Neural cell (in vitro differentiated cells): Measurements from ENCODE around the gene DUSP28.

Experiments used
- EZH2 ChIP-seq: fragments of 200-600, 300-800 bp; shearing (Covaris generic), sonication (generic); IDR thresholded peaks from 2 replicates; pipeline ENCODE4 v1.6.1; 2014; ENCODE audit warnings: antibody characterized with exemption, low read length, borderline replicate concordance, mild to moderate bottlenecking; ENCODE audit not compliant: insufficient read depth, poor library complexity, severe bottlenecking
- POLR2AphosphoS5 ChIP-seq: IDR thresholded peaks from 2 replicates; pipeline ENCODE4 v1.6.1; 2012
- RAD21 ChIP-seq: fragments of 450-650 bp; conservative IDR thresholded peaks from 2 replicates; pipeline ENCODE4 v1.6.1; 2014; ENCODE audit warnings: antibody characterized with exemption, mild to moderate bottlenecking, moderate library complexity
- SMC3 ChIP-seq: fragments of 450-650 bp; conservative IDR thresholded peaks from 2 replicates; pipeline ENCODE4 v1.6.1; 2014; ENCODE audit warnings: antibody characterized with exemption, mild to moderate bottlenecking, moderate library complexity; ENCODE audit not compliant: poor library complexity
- TF ChIP-seq, protein P1 (sequence below): fragments of 450-650 bp; IDR thresholded peaks from 2 replicates; pipeline ENCODE4 v1.5.1; 2014; ENCODE audit warnings: antibody characterized with exemption, mild to moderate bottlenecking, moderate library complexity; ENCODE audit not compliant: poor library complexity, severe bottlenecking

DNA sequence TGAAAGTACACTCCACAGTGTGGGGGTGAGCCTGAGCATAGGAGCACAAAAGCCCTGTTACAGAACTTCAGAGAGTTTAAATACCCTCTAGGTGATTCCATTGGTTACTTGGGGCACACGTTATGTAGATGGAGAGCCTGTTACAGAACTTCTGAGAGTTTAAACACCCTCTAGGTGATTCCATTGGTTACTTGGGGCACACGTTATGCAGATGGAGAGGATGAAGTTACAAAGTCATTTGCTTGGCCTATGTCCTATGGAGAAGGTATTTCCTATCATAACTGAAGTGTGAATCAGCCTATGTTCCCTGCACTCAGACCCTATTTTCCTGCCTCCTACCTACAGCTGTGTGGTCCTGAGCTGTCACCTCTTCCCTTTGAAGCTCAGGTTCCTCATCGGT, 22.6 kb downstream of the DUSP28 start:
- TF ChIP-seq, protein P1, sequence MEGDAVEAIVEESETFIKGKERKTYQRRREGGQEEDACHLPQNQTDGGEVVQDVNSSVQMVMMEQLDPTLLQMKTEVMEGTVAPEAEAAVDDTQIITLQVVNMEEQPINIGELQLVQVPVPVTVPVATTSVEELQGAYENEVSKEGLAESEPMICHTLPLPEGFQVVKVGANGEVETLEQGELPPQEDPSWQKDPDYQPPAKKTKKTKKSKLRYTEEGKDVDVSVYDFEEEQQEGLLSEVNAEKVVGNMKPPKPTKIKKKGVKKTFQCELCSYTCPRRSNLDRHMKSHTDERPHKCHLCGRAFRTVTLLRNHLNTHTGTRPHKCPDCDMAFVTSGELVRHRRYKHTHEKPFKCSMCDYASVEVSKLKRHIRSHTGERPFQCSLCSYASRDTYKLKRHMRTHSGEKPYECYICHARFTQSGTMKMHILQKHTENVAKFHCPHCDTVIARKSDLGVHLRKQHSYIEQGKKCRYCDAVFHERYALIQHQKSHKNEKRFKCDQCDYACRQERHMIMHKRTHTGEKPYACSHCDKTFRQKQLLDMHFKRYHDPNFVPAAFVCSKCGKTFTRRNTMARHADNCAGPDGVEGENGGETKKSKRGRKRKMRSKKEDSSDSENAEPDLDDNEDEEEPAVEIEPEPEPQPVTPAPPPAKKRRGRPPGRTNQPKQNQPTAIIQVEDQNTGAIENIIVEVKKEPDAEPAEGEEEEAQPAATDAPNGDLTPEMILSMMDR, result no peak
- TF ChIP-seq SMC3 (no peak), EZH2 (no peak), RAD21 (no peak), POLR2AphosphoS5 (no peak)
